KG1 (cell line): ENCODE results near the gene C3.
"Not testable (repeated sequence)": the region's sequence is repeated elsewhere in the genome, so short reads cannot be mapped to it uniquely, and the experiment has no call there.

ENCODE experiments used
- DNase-seq: peaks from one replicate; lab custom pipeline; 2025; lab: John Stamatoyannopoulos, UW

The C3 gene

DNA sequence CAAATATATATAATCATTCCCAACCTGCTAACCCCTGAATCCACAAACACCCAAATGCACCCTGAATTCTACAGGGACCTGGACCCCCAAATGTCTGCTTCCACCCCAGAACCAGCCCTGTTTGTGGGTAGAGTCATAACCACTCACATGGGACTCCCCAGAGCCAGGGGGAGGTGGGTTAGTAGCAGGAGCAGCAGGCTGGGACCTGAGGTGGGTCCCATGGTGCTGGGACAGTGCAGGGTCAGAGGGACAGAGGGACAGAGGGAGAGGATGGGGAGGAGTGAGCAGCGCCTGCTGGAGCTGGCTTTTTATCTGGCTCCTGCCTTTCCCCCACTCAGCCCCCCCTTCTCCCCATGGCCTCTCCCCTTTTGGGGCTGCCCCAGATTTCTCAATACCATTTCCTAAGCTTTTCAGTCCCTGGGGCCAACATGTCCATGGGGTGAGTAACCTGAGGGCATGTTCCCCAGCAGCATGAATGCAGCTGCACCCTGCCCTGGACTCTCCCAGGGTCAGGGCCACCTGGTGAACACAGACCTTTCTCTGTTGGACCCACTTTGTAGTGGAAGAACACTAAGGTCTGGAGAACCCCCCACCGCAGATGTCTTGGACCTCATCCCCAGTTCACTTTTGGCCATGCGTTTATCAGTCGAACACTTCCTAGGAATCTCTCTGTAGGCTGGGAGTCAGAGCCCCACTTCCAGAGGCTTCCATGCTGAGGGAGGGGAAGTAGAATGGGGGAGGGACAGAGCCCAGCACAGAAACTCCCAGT is at the start of gene C3:
C3 (minus strand) TSS at position 282 of the 769 bp plus-strand sequence; CDS start at position 221, 61 bp downstream.
- DNase-seq: no peak

DNA sequence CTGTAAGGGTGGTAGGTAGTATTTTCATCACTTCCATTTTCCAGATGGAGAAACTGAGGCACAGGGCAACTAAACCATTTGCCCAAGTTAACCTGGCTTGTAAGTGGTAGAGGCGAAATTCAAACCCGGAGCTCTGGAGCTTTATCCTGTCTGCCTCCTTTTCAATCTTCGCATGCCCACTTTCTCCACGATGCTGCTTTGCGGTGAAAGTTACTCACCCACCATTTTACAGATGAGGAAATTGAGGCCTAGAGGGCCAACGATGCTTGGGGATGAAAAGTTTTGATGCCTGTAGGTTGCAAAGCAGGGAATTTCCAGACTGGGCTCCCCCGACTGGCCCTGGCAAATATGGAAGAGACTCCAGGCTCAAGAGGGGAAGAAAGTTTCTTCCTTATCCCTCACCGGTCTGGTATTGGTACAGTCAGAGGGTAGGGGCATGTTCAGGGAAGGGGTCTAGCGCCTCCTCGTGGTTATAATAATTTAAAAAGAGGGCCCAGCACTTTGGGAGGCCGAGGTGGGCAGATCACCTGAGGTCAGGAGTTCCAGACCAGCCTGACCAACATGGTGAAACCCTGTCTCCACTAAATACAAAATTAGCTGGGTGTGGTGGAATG is 48.7 kb upstream of the C3 start:
- no peak for DNase-seq

DNA sequence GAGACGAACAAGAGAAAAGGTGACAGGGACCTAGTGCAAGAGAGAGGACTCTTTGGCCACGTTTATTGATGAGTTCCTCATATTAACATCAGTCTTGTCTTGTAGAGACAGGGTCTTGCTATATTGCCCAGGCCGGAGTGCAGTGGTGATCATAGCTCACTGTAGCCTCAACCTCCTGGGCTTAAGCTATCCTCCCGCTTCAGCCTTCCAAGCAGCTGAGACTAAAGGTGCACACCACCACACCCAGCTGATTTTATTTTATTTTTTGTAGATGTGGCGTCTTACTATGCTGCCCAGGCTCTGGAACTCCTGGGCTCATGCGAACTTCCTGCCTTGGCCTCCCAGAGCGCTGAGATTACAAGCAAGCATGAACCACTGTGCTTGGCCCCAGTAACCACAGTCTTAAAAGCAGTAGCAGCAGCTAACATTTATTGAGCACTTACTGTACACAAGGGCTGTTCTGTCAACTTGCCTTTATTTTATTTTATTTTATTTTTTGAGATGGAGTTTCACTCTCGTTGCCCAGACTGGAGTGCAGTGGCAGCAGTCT is 47.9 kb upstream of the C3 start:
- DNase-seq: no peak

- peak; percentile 43 for DNase-seq
These were observed 47.1 kb upstream of the C3 start, which contains the start of gene SH2D3A for GRCh38 chr19:6767357-6768235. Gene SH2D3A (minus strand): TSS chr19:6767435. CDS start chr19:6763748, 3,687 bp downstream.

DNA sequence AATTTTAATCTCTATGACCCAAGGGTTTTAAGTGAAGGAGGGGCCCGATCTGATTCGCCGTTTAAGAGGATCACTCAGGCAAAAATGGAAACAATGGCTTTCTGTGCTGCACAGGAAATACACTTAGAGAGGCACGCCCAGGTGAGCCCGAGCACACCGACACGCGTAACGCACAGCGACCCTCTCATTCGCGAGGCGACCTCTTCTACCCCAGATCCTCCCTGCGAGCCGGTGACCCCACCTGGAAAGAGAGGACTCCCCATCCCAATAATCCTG is 46.6 kb upstream of the C3 start:
- no peak for DNase-seq

GRCh38 chr19:6766357-6767080 is 46.1 kb upstream of the C3 start:
- DNase-seq: no peak

DNA sequence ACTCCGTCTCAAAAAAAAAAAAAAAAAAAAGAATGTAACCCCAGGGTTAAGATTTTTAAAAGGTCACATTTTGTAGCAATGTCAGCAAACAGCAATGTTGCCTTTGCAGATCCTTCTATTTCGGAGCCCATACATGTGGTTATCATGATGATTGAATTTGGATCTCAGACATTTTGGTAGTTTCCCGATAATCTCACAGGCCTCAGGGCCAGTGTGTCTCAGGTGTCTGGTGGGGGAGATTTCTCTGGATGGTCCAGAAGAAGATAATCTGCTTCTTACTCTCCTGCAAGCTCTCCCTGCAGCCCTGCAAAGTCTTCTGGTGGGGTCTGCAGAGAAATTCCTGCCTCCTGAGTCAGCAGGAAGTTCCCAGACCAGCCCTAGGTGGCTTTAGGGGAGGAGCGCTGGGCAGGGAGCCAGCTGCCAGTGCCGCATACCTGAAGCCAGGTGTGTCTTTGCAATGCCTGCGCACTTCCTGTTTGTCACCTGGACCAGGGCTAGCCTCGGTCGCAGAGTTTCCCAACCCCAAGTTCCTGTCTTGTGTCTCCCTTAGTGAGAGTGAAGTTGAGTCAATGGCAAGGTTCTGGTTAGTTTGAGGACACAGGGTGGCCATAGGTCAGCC is 45.4 kb upstream of the C3 start:
- no peak for DNase-seq

GRCh38 chr19:6762253-6762797 is 41.9 kb upstream of the C3 start:
- DNase-seq: not testable (repeated sequence)

- no peak for DNase-seq
These were observed 40.7 kb upstream of the C3 start for GRCh38 chr19:6761053-6761676.

DNA sequence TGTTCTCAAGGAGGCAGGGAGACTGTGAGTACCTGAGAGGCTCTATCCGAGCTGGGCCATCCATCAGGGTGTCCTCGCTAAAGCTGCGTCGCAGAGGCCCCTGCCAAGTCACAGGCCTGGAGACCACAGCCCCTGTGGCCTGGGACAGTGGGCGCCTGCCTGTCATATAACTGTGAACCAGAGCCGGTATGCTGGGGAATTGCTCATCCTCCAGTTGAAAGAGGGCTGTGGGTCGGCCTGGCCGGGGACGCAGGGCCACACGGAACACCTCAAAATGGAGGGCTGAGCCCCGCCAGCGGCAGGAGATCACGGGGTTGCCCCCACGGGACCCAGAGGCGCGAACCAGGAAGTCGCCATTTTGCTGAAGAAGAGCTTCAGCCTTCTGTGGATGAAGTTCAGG is 40.2 kb upstream of the C3 start:
- no peak for DNase-seq

GRCh38 chr19:6754653-6755463 is 34.4 kb upstream of the C3 start:
- no peak for DNase-seq

- no peak for DNase-seq
These were observed 33.7 kb upstream of the C3 start for GRCh38 chr19:6754136-6754535.

GRCh38 chr19:6753178-6754031 is 33.0 kb upstream of the C3 start:
- no peak for DNase-seq

- DNase-seq: no peak
These were observed 32.1 kb upstream of the C3 start for GRCh38 chr19:6752256-6753177.

DNA sequence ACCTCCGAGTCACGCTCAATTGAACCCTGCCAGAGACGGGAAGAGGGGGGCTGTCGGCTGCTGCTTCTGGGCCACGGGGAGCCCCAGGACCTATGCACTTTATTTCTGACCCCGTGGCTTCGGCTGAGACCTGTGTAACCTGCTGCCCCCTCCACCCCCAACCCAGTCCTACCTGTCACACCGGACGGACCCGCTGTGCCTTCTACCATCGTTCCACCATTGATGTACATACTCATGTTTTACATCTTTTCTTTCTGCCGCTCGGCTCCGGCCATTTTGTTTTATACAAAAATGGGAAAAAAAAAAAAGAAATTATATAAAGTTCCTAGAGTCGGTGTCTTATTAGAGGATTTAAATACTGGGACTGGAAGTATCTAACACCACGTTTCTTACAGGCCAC is 30.7 kb upstream of the C3 start:
- no peak for DNase-seq

DNA sequence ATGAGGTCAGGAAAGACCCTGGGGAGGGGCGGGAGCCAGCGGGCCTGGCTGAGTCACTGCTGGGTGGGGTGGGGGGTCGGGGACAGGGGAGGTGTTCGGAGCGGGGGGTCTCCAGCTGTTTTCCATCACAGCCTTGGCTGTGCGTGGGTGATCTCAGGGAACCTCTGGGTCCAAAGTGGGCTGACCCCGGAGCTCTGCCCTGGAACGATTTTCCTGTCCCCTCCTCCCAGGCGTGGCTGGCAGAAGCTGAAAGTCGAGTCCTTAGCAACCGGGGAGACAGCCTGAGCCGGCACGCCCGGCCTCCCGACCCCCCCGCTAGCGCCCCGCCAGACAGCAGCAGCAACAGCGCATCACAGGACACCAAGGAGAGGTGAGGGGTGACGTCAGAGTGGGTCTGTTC is 29.6 kb upstream of the C3 start:
- DNase-seq: no peak

- not testable (repeated sequence) for DNase-seq
These were observed 28.1 kb upstream of the C3 start for GRCh38 chr19:6748543-6748942.

DNA sequence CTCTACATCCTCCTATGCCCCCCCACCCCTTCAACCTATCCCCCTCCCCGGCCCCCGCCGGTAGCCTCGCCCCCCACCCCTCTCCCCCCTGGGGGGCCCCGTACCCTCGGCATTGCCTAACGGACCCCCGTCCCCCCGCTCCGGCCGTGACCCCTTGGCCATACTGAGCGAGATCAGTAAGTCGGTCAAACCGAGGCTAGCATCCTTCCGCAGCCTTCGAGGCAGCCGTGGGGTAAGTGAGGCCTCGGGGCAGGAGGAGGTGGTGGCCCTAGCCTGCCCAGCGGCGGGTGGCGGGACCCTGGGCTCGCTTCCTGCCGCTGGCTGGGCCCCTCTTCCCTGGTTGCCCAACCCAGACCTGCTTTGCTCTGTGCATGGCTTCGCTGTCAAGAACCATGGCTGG is 25.5 kb upstream of the C3 start:
- no peak for DNase-seq
